Measurements from ENCODE around the gene CIAO3. TPM values are rescaled to one million over a fixed set of nuclear protein-coding genes. Genes with fewer than 3 reads are reported as not detected.

CIAO3 gene
- total RNA-seq, 1 experiment from 2014 or later, result 21.9 TPM

DNA sequence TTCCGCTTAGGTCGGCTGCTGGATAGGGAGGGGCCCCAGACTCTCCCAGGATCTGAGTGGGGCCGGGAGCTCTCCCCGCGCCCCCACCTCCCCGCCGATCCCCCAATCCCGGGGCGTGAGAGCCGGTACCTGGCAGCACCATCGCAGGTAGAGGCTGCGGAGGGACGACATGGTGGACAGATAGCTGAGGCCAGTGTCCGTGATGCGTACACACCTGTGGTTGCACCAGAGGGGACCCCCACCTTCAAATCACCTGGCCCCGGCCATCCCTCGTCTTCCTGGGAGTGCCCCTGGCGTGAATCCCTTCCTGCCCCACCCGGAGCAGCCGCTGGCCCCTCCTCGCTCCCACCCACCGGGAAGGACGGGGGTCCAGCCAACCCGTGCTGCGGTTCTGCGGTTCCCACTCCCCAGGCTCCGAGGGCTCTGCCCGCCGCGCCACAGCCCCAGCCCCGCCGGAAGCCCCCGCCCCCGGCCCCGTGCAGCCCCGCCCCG lies 45.9 kb downstream of the CIAO3 start:
- no peak overlapping the region for H2AK5ac ChIP-seq (ENCODE audit: insufficient read length, low read length)
- H3K27ac ChIP-seq (ENCODE audit: insufficient read length, low read depth, low read length), result no peak overlapping the region
- H3K79me2 ChIP-seq (ENCODE audit: insufficient read depth, low read length), result no peaks in the 10 kb centered on the region
- peaks cover 87% of the 10 kb centered on the region for H3K27me3 Mint-ChIP-seq (ENCODE audit: low read depth)
- H4K91ac ChIP-seq (ENCODE audit: insufficient read length, low read depth, low read length), result no peak overlapping the region
- no peaks in the 10 kb centered on the region for H3K9me3 ChIP-seq (ENCODE audit: control insufficient read depth, low read depth, low read length)
- peaks cover 19% of the 10 kb centered on the region for H3K27me3 ChIP-seq (ENCODE audit: insufficient read depth, low read length)
- no peak overlapping the region for H3K27ac Mint-ChIP-seq
- H2BK15ac ChIP-seq (ENCODE audit: low read depth, low read length), result no peak overlapping the region
- H2BK5ac ChIP-seq (ENCODE audit: insufficient read length, low read length), result no peak overlapping the region
- peaks cover 20% of the 10 kb centered on the region for H3K23me2 ChIP-seq (ENCODE audit: insufficient read length, low read depth, low read length, poor library complexity, severe bottlenecking)
- WGBS (ENCODE audit: extremely low coverage, insufficient read length, low lambda C conversion rate), result no CpG with 5 or more reads among the region's 37 CpGs
- no peak overlapping the region for H3T11ph ChIP-seq (ENCODE audit: low read length)
- DNase-seq, result no peak
- no peak overlapping the region for H2BK120ac ChIP-seq (ENCODE audit: low read depth, low read length, poor library complexity, severe bottlenecking)
- H2AFZ ChIP-seq (ENCODE audit: low read length), result no peak overlapping the region
- no peak overlapping the region for H3K23ac ChIP-seq (ENCODE audit: insufficient read length, low read depth, low read length)
- H3K4me3 Mint-ChIP-seq, result peak overlapping the region; percentile 49 to 70
- no peak overlapping the region for H2BK12ac ChIP-seq (ENCODE audit: insufficient read length, low read depth, low read length)
- no peaks in the 10 kb centered on the region for H3K79me1 ChIP-seq (ENCODE audit: insufficient read depth, low read depth, low read length, poor library complexity, severe bottlenecking)
- H4K8ac ChIP-seq (replicated peaks; ENCODE audit: insufficient read length, low read depth, low read length), result no peak overlapping the region
- H3K4me1 ChIP-seq (ENCODE audit: insufficient read depth, low read length), result no peaks in the 10 kb centered on the region
- peaks cover 0 to 9% of the 10 kb centered on the region in 2 experiments; a peak in 2 of 4 replicates for H3K4me1 Mint-ChIP-seq
- H3K4me2 ChIP-seq (ENCODE audit: insufficient read depth, insufficient read length, low read length), result peak overlapping the region; percentile 56
- H4K5ac ChIP-seq (ENCODE audit: insufficient read length, low read depth, low read length), result no peak overlapping the region
- no peaks in the 10 kb centered on the region; a peak in 1 of 5 replicates for H3K9me3 Mint-ChIP-seq
- no peak for TF ChIP-seq CTCF (conservative IDR thresholded peaks at IDR 0.05)
- no peaks in the 10 kb centered on the region for H3K36me3 Mint-ChIP-seq (ENCODE audit: insufficient read depth in 1 of 3, low read depth in 3 of 3)
- H3K18ac ChIP-seq (ENCODE audit: insufficient read length, low read depth, low read length), result no peak overlapping the region
- H3K9ac ChIP-seq (ENCODE audit: extremely low read depth, insufficient read length, low read length), result no peak overlapping the region
- H3K56ac ChIP-seq (ENCODE audit: insufficient read length, low read depth, low read length), result no peak overlapping the region
- H3K14ac ChIP-seq (ENCODE audit: insufficient read depth, low read length), result no peak overlapping the region
- H2BK20ac ChIP-seq (ENCODE audit: low read depth, low read length, poor library complexity, severe bottlenecking), result no peak overlapping the region
- H4K20me1 ChIP-seq (ENCODE audit: control insufficient read depth, insufficient read depth, insufficient read length), result no peaks in the 10 kb centered on the region
- no peak overlapping the region for H3K4ac ChIP-seq (ENCODE audit: low read depth, low read length)

Measured in H9 (cell line).